Measurements from ENCODE around the gene ARHGAP8.

Gene ARHGAP8

DNA sequence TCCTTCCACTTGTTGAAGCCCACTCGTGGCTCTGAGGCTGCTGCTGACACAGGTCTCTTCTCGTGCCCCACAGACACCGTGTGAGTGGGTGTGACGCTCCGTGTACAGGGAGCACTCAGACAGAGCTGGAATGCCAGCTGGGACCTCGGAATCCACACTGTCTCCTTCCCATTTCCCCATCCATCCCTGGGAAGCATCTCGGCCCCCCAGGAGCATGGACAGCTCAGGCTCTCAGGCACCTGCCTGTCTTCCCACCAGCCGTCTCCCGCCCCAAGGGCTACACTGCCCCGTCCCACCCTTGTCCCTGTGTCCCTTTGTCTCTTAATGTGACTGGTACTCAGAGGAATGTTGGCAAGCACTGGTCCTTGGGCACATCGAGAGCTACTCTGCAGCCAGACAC is 63.8 kb downstream of the ARHGAP8 start:
- TF ChIP-seq, protein P1, sequence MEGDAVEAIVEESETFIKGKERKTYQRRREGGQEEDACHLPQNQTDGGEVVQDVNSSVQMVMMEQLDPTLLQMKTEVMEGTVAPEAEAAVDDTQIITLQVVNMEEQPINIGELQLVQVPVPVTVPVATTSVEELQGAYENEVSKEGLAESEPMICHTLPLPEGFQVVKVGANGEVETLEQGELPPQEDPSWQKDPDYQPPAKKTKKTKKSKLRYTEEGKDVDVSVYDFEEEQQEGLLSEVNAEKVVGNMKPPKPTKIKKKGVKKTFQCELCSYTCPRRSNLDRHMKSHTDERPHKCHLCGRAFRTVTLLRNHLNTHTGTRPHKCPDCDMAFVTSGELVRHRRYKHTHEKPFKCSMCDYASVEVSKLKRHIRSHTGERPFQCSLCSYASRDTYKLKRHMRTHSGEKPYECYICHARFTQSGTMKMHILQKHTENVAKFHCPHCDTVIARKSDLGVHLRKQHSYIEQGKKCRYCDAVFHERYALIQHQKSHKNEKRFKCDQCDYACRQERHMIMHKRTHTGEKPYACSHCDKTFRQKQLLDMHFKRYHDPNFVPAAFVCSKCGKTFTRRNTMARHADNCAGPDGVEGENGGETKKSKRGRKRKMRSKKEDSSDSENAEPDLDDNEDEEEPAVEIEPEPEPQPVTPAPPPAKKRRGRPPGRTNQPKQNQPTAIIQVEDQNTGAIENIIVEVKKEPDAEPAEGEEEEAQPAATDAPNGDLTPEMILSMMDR (IDR thresholded peaks at IDR 0.05; ENCODE audit: insufficient read depth, low read depth, low read length, missing control alignments), result no peak
- no peak overlapping the region for H3K4me3 ChIP-seq (ENCODE audit: low read length)
- no peak for DNase-seq (ENCODE audit: low read depth)

DNA sequence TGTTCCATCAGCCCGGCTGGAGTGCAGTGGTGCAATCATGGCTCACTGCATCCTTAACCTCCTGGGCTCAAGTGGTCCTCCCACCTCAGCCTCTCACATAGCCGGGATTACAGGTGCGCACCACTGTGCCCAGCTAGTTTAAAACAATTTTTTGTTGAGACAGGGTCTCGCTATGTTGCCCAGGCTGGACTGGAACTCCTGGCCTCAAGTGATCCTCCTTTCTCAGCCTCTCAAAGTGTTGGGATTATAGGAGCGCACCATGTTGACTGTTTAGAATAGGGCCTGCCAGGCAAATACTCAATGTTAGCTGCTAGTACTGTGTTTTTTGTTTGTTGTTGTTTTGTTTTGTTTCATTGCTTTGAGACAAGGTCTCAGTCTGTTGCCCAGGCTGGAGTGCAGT is 66.4 kb downstream of the ARHGAP8 start:
- TF ChIP-seq, protein P1 (IDR thresholded peaks at IDR 0.05; ENCODE audit: insufficient read depth, low read depth, low read length, missing control alignments), result no peak
- no peak for DNase-seq (ENCODE audit: low read depth)
- no peak overlapping the region for H3K4me3 ChIP-seq (ENCODE audit: low read length)

DNA sequence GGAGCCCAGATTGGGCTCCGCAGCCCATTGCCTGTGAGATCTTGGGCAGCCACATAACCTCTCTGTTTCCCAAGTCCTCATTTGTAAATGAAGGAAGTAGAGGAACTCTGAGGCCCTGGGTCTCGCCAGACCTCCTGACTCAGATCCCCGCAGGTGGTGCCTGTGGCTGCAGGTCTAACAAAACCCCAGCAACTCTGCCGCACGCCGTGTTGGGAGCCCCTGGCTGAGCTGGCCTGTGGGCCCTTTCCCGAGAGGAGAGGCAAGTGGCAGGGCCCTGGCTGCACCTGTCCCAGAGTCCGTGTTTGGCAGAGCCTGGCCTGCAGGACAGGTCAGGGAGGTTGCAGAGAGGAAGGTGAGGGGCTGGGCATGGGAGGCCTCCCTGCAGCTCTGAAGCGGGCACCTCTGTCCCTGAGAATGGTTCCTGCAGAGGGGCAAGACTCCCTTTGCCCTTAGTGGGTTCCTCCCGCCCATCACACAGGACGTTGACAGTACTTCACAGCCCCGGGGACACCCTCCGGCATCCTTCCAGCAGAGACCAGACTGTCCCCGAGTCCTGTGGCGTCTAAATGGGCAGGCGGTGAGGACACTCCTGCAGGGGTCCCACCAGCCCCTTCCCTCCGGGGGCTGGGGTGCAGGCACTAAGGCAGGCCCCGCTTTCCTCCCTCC is 67.7 kb downstream of the ARHGAP8 start:
- TF ChIP-seq, protein P1 (IDR thresholded peaks at IDR 0.05; ENCODE audit: insufficient read depth, low read depth, low read length, missing control alignments), result no peak
- H3K4me3 ChIP-seq (ENCODE audit: low read length), result no peak overlapping the region
- no peak for DNase-seq (ENCODE audit: low read depth)

DNA sequence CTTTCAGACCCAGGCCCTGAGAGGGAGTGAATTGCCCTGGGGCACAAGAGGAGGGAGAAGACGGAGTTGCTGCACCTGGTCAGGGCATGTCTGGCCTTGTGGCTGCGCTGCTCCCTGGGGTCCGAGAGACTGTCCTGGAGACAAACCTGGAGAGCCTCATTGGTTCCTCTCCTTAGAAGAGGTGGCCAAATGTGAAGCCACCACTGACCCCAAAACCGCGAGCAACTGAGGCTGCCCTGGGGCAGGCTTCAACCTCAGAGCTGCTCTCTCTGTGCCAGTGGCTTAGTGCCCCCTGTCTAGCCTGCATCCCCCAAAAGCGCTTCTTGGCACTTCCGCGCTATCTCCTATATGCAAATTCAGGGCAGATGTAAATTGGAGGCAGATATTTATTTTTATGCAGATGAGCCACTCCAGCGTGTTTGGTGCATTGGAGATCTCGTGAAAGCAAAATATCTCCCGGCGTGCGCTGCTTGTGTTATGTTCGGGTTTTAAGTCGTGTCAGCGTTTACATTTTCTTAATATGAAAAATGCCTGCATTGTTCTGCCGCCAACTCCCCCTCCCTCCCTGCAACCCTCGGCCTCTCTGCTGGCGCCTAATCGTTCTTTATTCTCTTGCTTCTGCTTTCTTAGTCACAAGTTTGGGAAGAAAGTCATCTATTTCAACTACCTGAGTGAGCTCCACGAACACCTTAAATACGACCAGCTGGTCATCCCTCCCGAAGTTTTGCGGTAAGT is 69.5 kb downstream of the ARHGAP8 start:
- DNase-seq (ENCODE audit: low read depth), result no peak
- TF ChIP-seq, protein P1 (IDR thresholded peaks at IDR 0.05; ENCODE audit: insufficient read depth, low read depth, low read length, missing control alignments), result no peak
- H3K4me3 ChIP-seq (ENCODE audit: low read length), result no peak overlapping the region

DNA sequence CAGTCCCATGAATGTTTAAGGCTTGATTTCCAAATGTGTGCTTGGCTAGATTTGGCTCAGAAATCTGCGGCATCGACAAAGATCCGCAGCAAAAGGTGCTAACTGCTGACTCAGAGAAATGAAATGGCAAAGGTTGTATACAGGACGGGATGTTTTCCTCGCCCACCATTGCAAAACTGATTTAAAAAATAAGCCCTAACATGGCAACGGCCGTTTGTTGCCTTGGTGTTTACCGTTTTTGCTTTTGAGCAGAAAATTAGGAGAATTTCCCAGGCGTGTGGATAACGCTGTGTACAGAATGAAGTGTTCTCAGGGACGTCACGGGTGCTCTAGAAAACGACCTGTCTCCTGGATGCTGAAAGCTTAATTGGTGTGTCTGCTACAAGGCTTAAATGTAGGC is 70.2 kb downstream of the ARHGAP8 start:
- TF ChIP-seq, protein P1 (IDR thresholded peaks at IDR 0.05; ENCODE audit: insufficient read depth, low read depth, low read length, missing control alignments), result no peak
- no peak overlapping the region for H3K4me3 ChIP-seq (ENCODE audit: low read length)

DNA sequence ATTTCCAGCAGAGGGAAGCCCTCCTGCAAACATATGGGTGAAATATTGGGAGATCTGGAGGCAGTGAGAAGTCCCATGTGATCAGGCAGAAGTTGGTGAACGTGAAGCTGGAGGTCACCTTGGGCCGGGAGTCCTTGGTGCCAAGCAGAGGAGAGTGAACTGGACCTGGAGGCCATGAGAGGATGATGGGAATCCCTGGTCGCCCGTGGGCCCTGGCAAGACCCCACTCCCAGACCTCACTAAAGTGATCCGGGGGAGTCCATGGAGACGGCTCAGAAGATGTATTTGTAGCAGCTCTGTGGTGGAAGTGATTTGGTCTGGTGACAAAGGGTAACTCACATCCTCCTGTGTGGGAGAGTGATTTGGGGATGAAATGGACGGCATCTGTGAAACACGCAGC is 71.0 kb downstream of the ARHGAP8 start:
- H3K4me3 ChIP-seq (ENCODE audit: low read length), result no peak overlapping the region
- no peak for DNase-seq (ENCODE audit: low read depth)
- TF ChIP-seq, protein P1 (IDR thresholded peaks at IDR 0.05; ENCODE audit: insufficient read depth, low read depth, low read length, missing control alignments), result no peak

More for the DNA sequence above, 70.2 kb downstream of the ARHGAP8 start:
- no peak for DNase-seq (ENCODE audit: low read depth)
